Neural crest cell (in vitro differentiated cells): Measurements from ENCODE around the gene PHEX. TPM values are rescaled to one million over a fixed set of nuclear protein-coding genes. Genes with fewer than 3 reads are reported as not detected.

Experiments used
- DNase-seq: peaks from one replicate; pipeline ENCODE4 v3.0.0; 2021; ENCODE audit warnings: low read depth, mixed read lengths, low spot score
- H3K27ac Mint-ChIP-seq: one replicate; pipeline ENCODE4 v1.8.0; 2021; ENCODE audit warnings: mild to moderate bottlenecking, mixed read lengths; ENCODE audit not compliant: unreplicated experiment
- H3K27me3 Mint-ChIP-seq: 2 replicates; pipeline ENCODE4 v1.8.0; 2021; ENCODE audit warnings: low read depth, mild to moderate bottlenecking, mixed read lengths
- H3K36me3 Mint-ChIP-seq: 2 replicates; pipeline ENCODE4 v1.8.0; 2021; ENCODE audit warnings: low read depth, mild to moderate bottlenecking, mixed read lengths
- H3K4me1 Mint-ChIP-seq: 2 replicates; pipeline ENCODE4 v1.8.0; 2021; ENCODE audit warnings: mixed read lengths
- H3K4me3 Mint-ChIP-seq: one replicate; pipeline ENCODE4 v1.8.0; 2021; ENCODE audit warnings: mild to moderate bottlenecking, mixed read lengths
- H3K9me3 Mint-ChIP-seq: 2 replicates; pipeline ENCODE4 v1.8.0; 2021; ENCODE audit warnings: mixed read lengths
- total RNA-seq: library from RNA; stranded (reverse); gene quantifications from 2 replicates; pipeline ENCODE4 v1.2.1, GENCODE V29; 2021
- TF ChIP-seq, protein P1 (sequence below): fragments of 200-600 bp; sonication (generic); conservative IDR thresholded peaks from 2 replicates; pipeline ENCODE4 v1.5.0; 2021; ENCODE audit warnings: antibody characterized with exemption, mild to moderate bottlenecking

Gene PHEX
- total RNA-seq, 1 donor from 2014 or later, result 0.47 TPM

DNA sequence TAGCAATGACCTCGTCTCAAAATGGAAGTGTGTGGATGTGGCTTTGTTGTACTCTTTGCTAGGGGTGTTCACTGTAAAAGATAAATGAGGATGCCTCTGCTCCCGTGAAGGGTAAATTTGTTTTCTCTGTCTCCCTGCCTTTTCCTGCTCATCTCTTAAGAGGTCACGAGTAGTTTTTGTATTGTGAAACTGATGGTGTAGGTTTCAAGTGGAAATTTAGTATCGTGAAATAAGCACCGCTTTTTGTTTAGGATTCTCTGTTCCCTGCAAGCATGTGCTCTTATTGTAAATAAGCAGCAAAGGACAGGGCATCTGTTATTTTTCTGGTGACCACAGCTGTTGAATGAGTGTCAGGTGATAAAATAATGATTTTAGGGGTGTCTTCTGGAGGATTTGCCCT lies 104.6 kb downstream of the PHEX start:
- Mint-ChIP-seq H3K9me3 (no peaks in the 10 kb centered on the region), H3K27me3 (no peaks in the 10 kb centered on the region), H3K36me3 (no peaks in the 10 kb centered on the region), H3K4me1 (peaks cover 36% of the 10 kb centered on the region), H3K27ac (no peak overlapping the region), H3K4me3 (no peak overlapping the region)
- TF ChIP-seq, protein P1, sequence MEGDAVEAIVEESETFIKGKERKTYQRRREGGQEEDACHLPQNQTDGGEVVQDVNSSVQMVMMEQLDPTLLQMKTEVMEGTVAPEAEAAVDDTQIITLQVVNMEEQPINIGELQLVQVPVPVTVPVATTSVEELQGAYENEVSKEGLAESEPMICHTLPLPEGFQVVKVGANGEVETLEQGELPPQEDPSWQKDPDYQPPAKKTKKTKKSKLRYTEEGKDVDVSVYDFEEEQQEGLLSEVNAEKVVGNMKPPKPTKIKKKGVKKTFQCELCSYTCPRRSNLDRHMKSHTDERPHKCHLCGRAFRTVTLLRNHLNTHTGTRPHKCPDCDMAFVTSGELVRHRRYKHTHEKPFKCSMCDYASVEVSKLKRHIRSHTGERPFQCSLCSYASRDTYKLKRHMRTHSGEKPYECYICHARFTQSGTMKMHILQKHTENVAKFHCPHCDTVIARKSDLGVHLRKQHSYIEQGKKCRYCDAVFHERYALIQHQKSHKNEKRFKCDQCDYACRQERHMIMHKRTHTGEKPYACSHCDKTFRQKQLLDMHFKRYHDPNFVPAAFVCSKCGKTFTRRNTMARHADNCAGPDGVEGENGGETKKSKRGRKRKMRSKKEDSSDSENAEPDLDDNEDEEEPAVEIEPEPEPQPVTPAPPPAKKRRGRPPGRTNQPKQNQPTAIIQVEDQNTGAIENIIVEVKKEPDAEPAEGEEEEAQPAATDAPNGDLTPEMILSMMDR, result no peak
- DNase-seq, result no peak

DNA sequence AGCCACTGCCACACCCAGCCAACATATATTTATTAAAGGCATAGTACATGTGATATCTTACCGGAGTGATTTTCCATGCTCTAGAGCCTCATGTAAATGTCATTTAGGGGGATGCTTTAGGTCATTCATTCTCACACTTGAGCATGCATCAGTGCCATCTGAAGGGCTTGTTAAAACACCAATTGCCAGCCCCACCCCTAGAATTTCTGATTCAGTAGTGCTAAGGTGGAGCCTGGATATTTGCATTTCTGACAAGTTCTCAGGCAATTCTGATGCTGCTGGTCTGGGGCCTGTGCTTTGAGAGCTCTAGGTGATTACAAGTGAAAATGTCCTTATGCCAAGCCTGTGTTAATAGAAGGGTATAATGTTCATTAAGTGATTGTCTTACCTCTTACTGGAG lies 107.7 kb downstream of the PHEX start:
- Mint-ChIP-seq H3K4me3 (no peak overlapping the region), H3K27ac (no peak overlapping the region), H3K27me3 (no peaks in the 10 kb centered on the region), H3K4me1 (peaks cover 21% of the 10 kb centered on the region), H3K9me3 (no peaks in the 10 kb centered on the region), H3K36me3 (no peaks in the 10 kb centered on the region)
- no peak for DNase-seq
- TF ChIP-seq, protein P1, result no peak

DNA sequence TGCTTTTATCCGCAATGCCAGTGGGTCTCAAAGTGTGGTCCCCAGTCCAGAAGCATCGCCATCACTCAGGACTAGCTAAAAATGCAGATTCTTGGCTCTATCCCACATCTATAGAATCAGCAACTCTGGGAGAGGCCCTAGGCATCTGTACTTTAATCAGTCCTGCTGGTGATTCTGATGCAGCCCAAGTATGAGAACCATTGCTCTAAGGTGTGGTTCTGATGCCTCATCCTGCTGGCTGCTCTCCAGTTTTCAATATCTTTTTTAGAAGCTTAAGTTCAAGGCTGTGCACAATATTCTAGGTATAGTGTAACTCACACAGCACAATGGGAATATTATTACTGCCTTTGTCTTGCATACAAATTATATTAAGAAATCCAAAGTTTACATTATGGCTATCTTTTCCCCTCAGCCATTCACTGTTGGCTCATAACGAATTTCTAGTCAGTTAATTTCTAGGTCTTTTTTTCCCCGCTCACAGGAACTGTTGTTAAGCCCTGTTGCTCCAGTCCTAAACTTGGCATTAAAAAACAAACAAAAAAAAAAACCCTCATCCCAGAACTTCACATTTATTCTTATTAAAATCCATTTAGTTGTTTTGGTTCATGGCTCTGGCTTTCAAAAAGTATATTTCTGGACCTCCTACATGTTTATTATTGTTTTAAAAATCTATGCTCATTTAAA lies 109.1 kb downstream of the PHEX start:
- H3K9me3 Mint-ChIP-seq, result no peaks in the 10 kb centered on the region

DNA sequence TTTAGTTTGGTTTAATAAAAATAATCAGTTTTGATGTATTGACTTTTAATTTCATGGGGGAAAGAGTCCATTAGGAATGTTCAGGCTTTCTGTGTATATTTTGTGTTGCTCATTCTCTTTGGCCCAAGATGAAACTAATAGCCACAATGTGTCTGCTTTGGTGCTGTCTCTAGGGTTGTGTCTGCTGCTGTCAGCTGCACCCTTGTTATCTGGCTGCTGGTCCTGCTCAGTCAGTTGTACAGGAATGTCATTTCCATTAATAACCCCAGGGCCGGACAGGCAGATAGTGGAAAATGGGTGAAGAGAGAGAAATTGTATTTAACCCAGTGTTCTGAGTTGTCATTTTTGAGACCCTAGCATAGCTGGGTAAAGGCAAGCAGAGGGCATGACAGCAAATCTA lies 115.1 kb downstream of the PHEX start:
- TF ChIP-seq, protein P1, result no peak
- Mint-ChIP-seq H3K36me3 (no peaks in the 10 kb centered on the region), H3K4me1 (no peaks in the 10 kb centered on the region), H3K27me3 (no peaks in the 10 kb centered on the region), H3K9me3 (peaks cover 3% of the 10 kb centered on the region), H3K4me3 (no peak overlapping the region), H3K27ac (no peak overlapping the region)
- DNase-seq, result no peak

More for the DNA sequence above, 109.1 kb downstream of the PHEX start:
- Mint-ChIP-seq H3K4me1 (peaks cover 7% of the 10 kb centered on the region), H3K4me3 (no peak overlapping the region), H3K36me3 (no peaks in the 10 kb centered on the region), H3K27ac (no peak overlapping the region), H3K27me3 (no peaks in the 10 kb centered on the region)
- no peak for DNase-seq
- TF ChIP-seq, protein P1, result no peak

DNA sequence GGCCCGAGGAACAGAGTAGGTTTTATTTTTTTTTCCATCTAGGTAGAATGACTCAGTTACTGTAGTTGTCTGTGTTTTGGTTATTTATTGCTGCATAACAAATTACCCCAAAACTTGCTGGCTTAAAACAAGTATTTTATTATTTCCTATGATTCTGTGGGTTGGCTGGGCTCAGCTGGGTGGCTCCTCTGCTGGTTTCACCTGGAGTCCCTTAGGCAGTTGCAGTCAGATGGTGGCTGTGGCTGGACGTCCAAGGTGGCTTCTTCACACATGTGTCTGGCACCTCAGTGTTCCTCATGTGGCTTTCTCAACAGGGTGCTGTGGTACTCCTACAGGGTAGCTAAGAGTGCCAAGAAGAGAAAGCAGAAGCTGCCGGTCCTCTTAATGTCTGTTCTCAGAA lies 115.8 kb downstream of the PHEX start:
- no peak overlapping the region for H3K4me3 Mint-ChIP-seq
- no peaks in the 10 kb centered on the region for H3K36me3 Mint-ChIP-seq
- DNase-seq, result no peak
- H3K4me1 Mint-ChIP-seq, result no peaks in the 10 kb centered on the region
- H3K27ac Mint-ChIP-seq, result no peak overlapping the region
- TF ChIP-seq, protein P1, result no peak
- no peaks in the 10 kb centered on the region for H3K27me3 Mint-ChIP-seq
- peaks cover 3% of the 10 kb centered on the region for H3K9me3 Mint-ChIP-seq
